ENCODE results near the gene ABL1.

GRCh38 chr9:130815242-130815808 is 19.7 kb upstream of the ABL1 start:
- TF ChIP-seq TAF1 (IDR thresholded peaks at IDR 0.05; ENCODE audit: borderline replicate concordance, insufficient read depth, low read length) (no peak), POLR2AphosphoS5 (IDR thresholded peaks at IDR 0.05; ENCODE audit: low read depth, low read length) (no peak), SIN3A (IDR thresholded peaks at IDR 0.05; ENCODE audit: borderline replicate concordance, insufficient read depth, low read length) (no peak), FOXP2 (optimal IDR thresholded peaks at IDR 0.05; ENCODE audit: borderline replicate concordance, extremely low read depth, extremely low read length, insufficient read depth) (no peak)

Measured in PFSK-1 (cell line).